Mesendoderm (in vitro differentiated cells): ENCODE data around the gene GALNT15.

Experiments
- DNase-seq: peaks from one replicate; pipeline ENCODE4 v3.0.0; 2013
- H2AK5ac ChIP-seq: 2 replicates; pipeline ENCODE4 v1.6.1; 2013; ENCODE audit warnings: low read length, inconsistent platforms
- H2BK120ac ChIP-seq: 2 replicates; pipeline ENCODE4 v1.6.1; 2013; ENCODE audit warnings: low read depth, mild to moderate bottlenecking, low read length, moderate library complexity, mixed read lengths
- H2BK15ac ChIP-seq: replicated peaks from 2 replicates; pipeline ENCODE4 v1.6.1; 2013; ENCODE audit warnings: low read depth, mild to moderate bottlenecking, moderate library complexity
- H2BK5ac ChIP-seq: 2 replicates; pipeline ENCODE4 v1.6.1; 2013; ENCODE audit warnings: low read length, inconsistent platforms
- H3K18ac ChIP-seq: 2 replicates; pipeline ENCODE4 v1.6.1; 2013; ENCODE audit warnings: mild to moderate bottlenecking, low read length, mixed read lengths
- H3K23ac ChIP-seq: one replicate; pipeline ENCODE4 v1.6.1; 2013; ENCODE audit warnings: low read length
- H3K27ac ChIP-seq: 2 replicates; pipeline ENCODE4 v1.5.1; 2013; ENCODE audit warnings: low read depth, mild to moderate bottlenecking, inconsistent platforms, low read length, moderate library complexity
- H3K27me3 ChIP-seq: 2 replicates; pipeline ENCODE4 v1.6.1; 2013; ENCODE audit warnings: low read length, control low read depth, mild to moderate bottlenecking, inconsistent platforms; ENCODE audit not compliant: insufficient read depth, poor library complexity
- H3K36me3 ChIP-seq: 2 replicates; pipeline ENCODE4 v1.6.1; 2013; ENCODE audit warnings: low read length, inconsistent platforms; ENCODE audit not compliant: control insufficient read depth, insufficient read depth
- H3K4ac ChIP-seq: one replicate; pipeline ENCODE4 v1.6.1; 2013; ENCODE audit warnings: low read depth, mild to moderate bottlenecking, low read length, moderate library complexity
- H3K4me1 ChIP-seq: 2 replicates; pipeline ENCODE4 v1.6.1; 2013; ENCODE audit warnings: low read depth, low read length, inconsistent platforms; ENCODE audit not compliant: control insufficient read depth
- H3K4me2 ChIP-seq: 2 replicates; pipeline ENCODE4 v1.6.1; 2013; ENCODE audit warnings: low read length
- H3K4me3 ChIP-seq: 2 replicates; pipeline ENCODE4 v1.5.1; 2013; ENCODE audit warnings: mild to moderate bottlenecking, low read length
- H3K56ac ChIP-seq: one replicate; pipeline ENCODE4 v1.6.1; 2013; ENCODE audit warnings: low read length
- H3K79me1 ChIP-seq: 2 replicates; pipeline ENCODE4 v1.6.1; 2013; ENCODE audit warnings: low read length, inconsistent platforms
- H3K79me2 ChIP-seq: 2 replicates; pipeline ENCODE4 v1.6.1; 2013; ENCODE audit warnings: mild to moderate bottlenecking, low read length; ENCODE audit not compliant: control insufficient read depth, insufficient read depth
- H3K9ac ChIP-seq: 2 replicates; pipeline ENCODE4 v1.6.1; 2013; ENCODE audit warnings: low read length, inconsistent platforms
- H4K5ac ChIP-seq: one replicate; pipeline ENCODE4 v1.6.1; 2013; ENCODE audit warnings: low read length
- H4K8ac ChIP-seq: one replicate; pipeline ENCODE4 v1.6.1; 2013; ENCODE audit warnings: low read depth, mild to moderate bottlenecking, control low read depth, low read length, moderate library complexity
- WGBS: extraction: QIAGEN DNeasy Blood & Tissue Kit; methylation state at CpG from one replicate; pipeline ENCODE4 v1.1.7; 2013; ENCODE audit warnings: low lambda C conversion rate, missing lambda C conversion rate; ENCODE audit not compliant: insufficient coverage; ENCODE audit errors: extremely low coverage; 5-methylcytosine and 5-hydroxymethylcytosine counted together

Gene GALNT15

DNA sequence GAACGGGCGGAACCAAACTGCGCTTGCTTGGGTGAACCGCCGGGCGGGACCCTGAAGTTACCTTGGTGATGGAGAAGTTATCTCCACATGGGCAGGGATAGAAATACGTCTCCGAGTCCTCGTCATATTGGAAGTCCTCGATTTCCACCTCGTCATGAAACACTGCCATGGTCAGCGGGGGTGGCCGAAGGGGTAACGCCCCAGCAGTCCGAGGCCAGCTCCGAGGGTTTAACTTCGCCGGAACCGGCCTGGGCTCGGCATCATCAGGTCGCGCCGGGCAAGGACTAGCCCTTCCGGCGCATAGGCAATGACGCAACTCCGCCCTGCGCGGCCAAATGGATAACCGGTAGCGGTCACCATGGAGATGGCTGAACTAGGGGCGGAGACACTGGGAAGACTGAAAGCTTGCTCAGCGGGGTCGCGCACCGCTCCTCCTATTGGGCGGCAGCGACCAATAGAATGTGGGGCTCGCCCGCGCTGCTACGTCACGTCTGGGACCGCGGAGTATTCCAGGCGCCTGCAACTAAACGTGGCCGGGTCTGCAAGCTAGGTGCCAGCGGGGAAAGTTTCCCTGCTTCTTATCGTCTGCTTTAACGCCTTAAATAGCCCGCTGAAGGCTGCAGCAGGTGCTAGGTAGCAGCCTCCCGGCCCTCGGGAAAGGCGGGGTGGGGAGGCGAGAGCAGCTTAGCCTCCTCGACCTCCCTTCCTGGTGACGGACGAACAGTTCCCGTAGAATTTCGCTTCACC, 90.4 kb downstream of the GALNT15 start, which contains the start of the genes DPH3 and OXNAD1:
TSS of gene DPH3 (minus strand) at position 236 of the 747 bp plus-strand sequence. CDS start at position 169, 67 bp downstream.
TSS of gene OXNAD1 (plus strand) at position 505 of the 747 bp plus-strand sequence. CDS start 5,741 bp downstream, outside the sequence.
- Histone ChIP-seq H3K4me2 (peak within 1 kb of the TSS; percentile 86), H3K9ac (peak within 1 kb of the TSS; percentile 86), H2BK5ac (no peak within 1 kb of the TSS), H2BK120ac (no peak within 1 kb of the TSS), H3K27ac (peak within 1 kb of the TSS; percentile 29), H3K27me3 (no peaks in the 10 kb centered on the region), H4K8ac (no peak within 1 kb of the TSS), H3K4ac (no peak within 1 kb of the TSS), H2BK15ac (no peak within 1 kb of the TSS), H3K36me3 (no peaks in the 10 kb centered on the region), H3K79me1 (peaks cover 13% of the 10 kb centered on the region), H3K4me3 (peak within 1 kb of the TSS; percentile 90), H3K4me1 (no peaks in the 10 kb centered on the region), H3K23ac (no peak within 1 kb of the TSS), H3K18ac (no peak within 1 kb of the TSS), H2AK5ac (no peak within 1 kb of the TSS), H3K56ac (peak within 1 kb of the TSS; percentile 91), H3K79me2 (peaks cover 38% of the 10 kb centered on the region), H4K5ac (no peak within 1 kb of the TSS)
- no CpG with 5 or more reads among the region's 61 CpGs for WGBS
- DNase-seq = peak; percentile 100

DNA sequence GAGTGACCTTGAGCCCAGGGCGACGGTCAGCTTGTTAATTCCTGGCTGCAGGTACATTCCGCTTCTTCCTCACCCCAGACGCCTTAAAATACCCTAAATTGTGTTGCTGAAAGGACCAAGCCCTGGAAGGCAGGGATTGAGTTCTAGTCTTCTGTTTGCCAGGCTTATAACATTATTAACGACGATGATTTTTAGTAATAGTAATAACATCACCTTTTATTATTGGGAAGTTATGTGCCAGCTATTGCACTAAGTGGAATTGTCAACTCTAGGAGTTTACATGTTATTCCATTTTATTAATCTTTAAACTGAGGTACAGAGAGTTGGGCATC, 90.9 kb downstream of the GALNT15 start:
- H3K27me3 ChIP-seq = no peaks in the 10 kb centered on the region
- H3K18ac ChIP-seq = no peak overlapping the region
- peaks cover 13% of the 10 kb centered on the region for H3K79me1 ChIP-seq
- peak overlapping the region; percentile 86 for H3K9ac ChIP-seq
- H2BK120ac ChIP-seq = no peak overlapping the region
- no peak overlapping the region for H4K5ac ChIP-seq
- peak overlapping the region; percentile 29 for H3K27ac ChIP-seq
- H3K23ac ChIP-seq = no peak overlapping the region
- no peak overlapping the region for H4K8ac ChIP-seq
- peak overlapping the region; percentile 90 for H3K56ac ChIP-seq
- no peaks in the 10 kb centered on the region for H3K4me1 ChIP-seq
- H2AK5ac ChIP-seq = no peak overlapping the region
- H3K79me2 ChIP-seq = peaks cover 38% of the 10 kb centered on the region
- H3K4me2 ChIP-seq = peak overlapping the region; percentile 77
- H2BK15ac ChIP-seq = no peak overlapping the region
- no peaks in the 10 kb centered on the region for H3K36me3 ChIP-seq
- no peak for DNase-seq
- no peak overlapping the region for H3K4ac ChIP-seq
- no CpG with 5 or more reads among the region's 6 CpGs for WGBS
- peak overlapping the region; percentile 90 for H3K4me3 ChIP-seq
- no peak overlapping the region for H2BK5ac ChIP-seq

DNA sequence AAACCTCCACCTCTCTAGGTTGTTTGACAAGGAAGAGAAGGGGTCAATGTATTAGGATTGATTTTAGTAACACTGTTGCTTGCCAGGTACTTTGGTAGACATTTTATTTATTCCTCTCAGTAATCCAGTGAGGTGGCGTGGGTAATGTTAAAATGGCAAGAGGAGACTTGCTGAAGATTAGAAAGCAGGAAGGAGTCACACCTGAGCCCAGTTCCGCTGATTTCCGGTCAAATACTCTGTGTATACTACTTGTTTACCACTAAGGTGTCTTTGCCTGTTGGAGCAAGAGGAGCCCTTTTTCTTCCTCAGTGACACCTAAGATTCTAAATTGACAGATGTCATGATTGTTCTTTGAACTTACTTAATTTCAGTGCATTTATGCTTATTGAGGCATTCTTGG, 92.2 kb downstream of the GALNT15 start:
- Histone ChIP-seq H2BK120ac (no peak overlapping the region), H3K4me3 (no peak overlapping the region), H3K9ac (no peak overlapping the region), H3K56ac (no peak overlapping the region), H3K79me2 (peaks cover 35% of the 10 kb centered on the region), H3K27ac (no peak overlapping the region), H3K18ac (no peak overlapping the region), H3K4ac (no peak overlapping the region), H3K27me3 (no peaks in the 10 kb centered on the region), H2BK5ac (no peak overlapping the region), H3K4me1 (no peaks in the 10 kb centered on the region), H3K23ac (no peak overlapping the region), H3K36me3 (no peaks in the 10 kb centered on the region), H2BK15ac (no peak overlapping the region), H2AK5ac (no peak overlapping the region), H4K5ac (no peak overlapping the region), H3K79me1 (peaks cover 9% of the 10 kb centered on the region), H3K4me2 (no peak overlapping the region), H4K8ac (no peak overlapping the region)
- WGBS = no CpG with 5 or more reads among the region's 3 CpGs
- no peak for DNase-seq

DNA sequence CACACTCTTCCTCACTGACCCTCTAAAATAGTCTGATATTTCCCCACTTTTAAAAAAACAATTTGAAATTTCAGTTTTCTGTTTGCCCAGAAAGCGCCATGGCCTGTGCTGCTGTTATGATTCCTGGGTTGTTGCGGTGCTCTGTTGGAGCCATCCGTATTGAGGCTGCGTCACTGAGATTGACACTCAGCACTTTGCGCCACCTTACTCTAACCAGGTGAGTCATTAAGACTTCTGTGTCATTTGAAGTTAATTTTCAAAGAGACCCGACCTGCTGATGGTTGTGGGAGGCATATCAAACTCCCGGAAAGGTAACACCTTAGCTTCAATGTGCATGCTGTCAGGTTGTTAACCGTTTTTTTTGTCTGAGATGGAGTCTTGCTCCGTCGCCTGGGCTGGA, 96.4 kb downstream of the GALNT15 start:
- H3K4ac ChIP-seq = no peak overlapping the region
- no CpG with 5 or more reads among the region's 10 CpGs for WGBS
- no peak overlapping the region for H3K27ac ChIP-seq
- peaks cover 11% of the 10 kb centered on the region for H3K79me2 ChIP-seq
- no peaks in the 10 kb centered on the region for H3K79me1 ChIP-seq
- no peak overlapping the region for H3K4me2 ChIP-seq
- no peaks in the 10 kb centered on the region for H3K4me1 ChIP-seq
- no peak for DNase-seq
- H3K9ac ChIP-seq = no peak overlapping the region
- H4K5ac ChIP-seq = no peak overlapping the region
- H3K56ac ChIP-seq = no peak overlapping the region
- H3K18ac ChIP-seq = no peak overlapping the region
- no peak overlapping the region for H2BK15ac ChIP-seq
- no peak overlapping the region for H2BK120ac ChIP-seq
- H3K23ac ChIP-seq = no peak overlapping the region
- no peak overlapping the region for H2BK5ac ChIP-seq
- H3K36me3 ChIP-seq = no peaks in the 10 kb centered on the region
- no peak overlapping the region for H4K8ac ChIP-seq
- H3K4me3 ChIP-seq = no peak overlapping the region
- no peaks in the 10 kb centered on the region for H3K27me3 ChIP-seq
- H2AK5ac ChIP-seq = no peak overlapping the region

DNA sequence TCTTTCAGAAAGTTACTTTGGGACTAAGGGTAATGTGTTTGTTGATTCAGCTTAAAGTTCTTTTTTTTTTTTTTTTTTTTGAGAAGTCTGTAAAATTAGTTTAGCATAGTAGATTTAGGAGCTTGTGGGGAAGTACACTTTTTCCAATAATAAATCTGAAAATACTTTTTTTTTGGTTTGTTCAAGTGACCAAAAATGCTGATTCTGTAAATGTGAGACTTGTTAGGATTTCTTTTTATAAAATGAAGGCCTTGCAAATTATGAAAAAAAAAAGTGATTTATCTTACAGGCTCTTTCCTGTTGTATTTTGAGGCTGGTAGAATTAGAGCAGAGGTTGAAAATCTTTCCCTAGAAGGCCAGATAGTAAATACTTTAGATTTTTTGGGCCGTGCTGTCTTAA, 98.1 kb downstream of the GALNT15 start:
- Histone ChIP-seq H2BK5ac (no peak overlapping the region), H4K5ac (no peak overlapping the region), H3K79me1 (no peaks in the 10 kb centered on the region), H3K27me3 (no peaks in the 10 kb centered on the region), H2AK5ac (no peak overlapping the region), H3K23ac (no peak overlapping the region), H2BK120ac (no peak overlapping the region), H4K8ac (no peak overlapping the region), H3K4me3 (no peak overlapping the region), H3K9ac (no peak overlapping the region), H3K56ac (no peak overlapping the region), H3K4me2 (no peak overlapping the region), H3K4ac (no peak overlapping the region), H3K36me3 (no peaks in the 10 kb centered on the region), H3K18ac (no peak overlapping the region), H3K27ac (no peak overlapping the region), H3K79me2 (no peaks in the 10 kb centered on the region), H3K4me1 (no peaks in the 10 kb centered on the region), H2BK15ac (no peak overlapping the region)
- no peak for DNase-seq
- WGBS = no CpG with 5 or more reads among the region's 1 CpG

DNA sequence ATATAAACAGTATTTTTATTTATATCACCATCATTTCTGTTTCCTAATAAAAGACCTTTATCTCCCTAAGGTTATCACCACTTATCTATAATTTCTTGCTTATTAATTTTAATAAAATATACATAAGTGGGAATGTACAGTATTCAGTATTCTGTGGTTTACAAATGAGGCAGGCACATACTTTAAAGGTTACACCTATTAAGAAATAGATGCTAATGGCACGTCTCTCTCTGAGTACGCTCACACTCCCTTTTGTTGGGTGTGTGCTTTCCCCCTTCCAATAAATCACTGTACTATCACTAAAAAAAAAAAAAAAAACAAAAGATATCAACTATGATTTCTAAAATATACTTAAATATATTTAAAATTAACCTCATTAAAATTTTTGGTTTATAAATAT, 99.4 kb downstream of the GALNT15 start:
- no peak overlapping the region for H3K27ac ChIP-seq
- no peak overlapping the region for H3K4me3 ChIP-seq
- no peak overlapping the region for H3K4me2 ChIP-seq
- H4K8ac ChIP-seq = no peak overlapping the region
- H2BK120ac ChIP-seq = no peak overlapping the region
- no peaks in the 10 kb centered on the region for H3K79me1 ChIP-seq
- WGBS = no CpG with 5 or more reads among the region's 2 CpGs
- H3K23ac ChIP-seq = no peak overlapping the region
- H3K79me2 ChIP-seq = no peaks in the 10 kb centered on the region
- H3K4me1 ChIP-seq = no peaks in the 10 kb centered on the region
- no peak overlapping the region for H3K56ac ChIP-seq
- H4K5ac ChIP-seq = no peak overlapping the region
- no peaks in the 10 kb centered on the region for H3K27me3 ChIP-seq
- H2AK5ac ChIP-seq = no peak overlapping the region
- no peak overlapping the region for H3K18ac ChIP-seq
- H3K4ac ChIP-seq = no peak overlapping the region
- H3K9ac ChIP-seq = no peak overlapping the region
- H3K36me3 ChIP-seq = no peaks in the 10 kb centered on the region
- DNase-seq = no peak
- H2BK5ac ChIP-seq = no peak overlapping the region
- no peak overlapping the region for H2BK15ac ChIP-seq
